Lower lobe of right lung (tissue), 2 donors: Measurements from ENCODE around the gene PRKAR1B. TPM values are rescaled to one million over a fixed set of nuclear protein-coding genes. Genes with fewer than 3 reads are reported as not detected.
A peak's percentile ranks its signal among the peaks of the same experiment; 100 is the strongest.

Source experiments
- ATAC-seq, 2 donors: fragments of 200-7000 bp; cut with Tn5 transposase; one replicate each; pipeline ENCODE4 v1.9.1; 2020 to 2022; ENCODE audit warnings: mild to moderate bottlenecking in 2 of 2, moderate library complexity in 2 of 2
- DNase-seq: peaks from one replicate; pipeline ENCODE4 v3.0.0-alpha.2; 2020
- H3K27ac ChIP-seq: fragments of 200-600 bp; one replicate; pipeline ENCODE4 v1.8.0; 2022
- H3K27me3 ChIP-seq: fragments of 200-600 bp; one replicate; pipeline ENCODE4 v1.8.0; 2022; ENCODE audit warnings: low read depth
- H3K36me3 ChIP-seq: fragments of 200-600 bp; one replicate; pipeline ENCODE4 v1.8.0; 2022; ENCODE audit warnings: mild to moderate bottlenecking
- H3K4me1 ChIP-seq: fragments of 200-600 bp; one replicate; pipeline ENCODE4 v1.8.0; 2022
- H3K4me3 ChIP-seq: fragments of 200-600 bp; one replicate; pipeline ENCODE4 v1.8.0; 2022; ENCODE audit warnings: mild to moderate bottlenecking
- H3K9me3 ChIP-seq: fragments of 200-600 bp; one replicate; pipeline ENCODE4 v1.8.0; 2022
- CTCF ChIP-seq: fragments of 200-600 bp; IDR thresholded peaks from one replicate; pipeline ENCODE4 v1.8.0; 2022; ENCODE audit warnings: antibody characterized with exemption, mild to moderate bottlenecking
- intact Hi-C: fragments of 100-400 bp; cut with DNase I; formaldehyde crosslinking; loops from one replicate; pipeline ENCODE4 v1.11.0; 2022
- total RNA-seq: library from RNA; stranded (reverse); fragmentation: NEBNext Ultra II Directional; extraction: Animal tissue kit (Norgen Biotek cat#: 25700); gene quantifications from one replicate; pipeline ENCODE4 v1.2.1, GENCODE V29; 2021
- donor health status: DM: no; HTN: yes; CAD: no; lungs with severe emphysema.

Gene PRKAR1B
- total RNA-seq, 1 donor from 2014 or later = 16.8 TPM

- no peaks in the 10 kb centered on the region for H3K9me3 ChIP-seq
- ATAC-seq = no peak
- TF ChIP-seq CTCF = no peak
- H3K27me3 ChIP-seq = peaks cover 34% of the 10 kb centered on the region
- DNase-seq = no peak
- H3K4me3 ChIP-seq = no peak overlapping the region
- intact Hi-C loops = no loop called here
- H3K36me3 ChIP-seq = no peaks in the 10 kb centered on the region
- peaks cover 36% of the 10 kb centered on the region for H3K4me1 ChIP-seq
- H3K27ac ChIP-seq = no peak overlapping the region
Observed at GRCh38 chr7:523347-524336, 203.4 kb downstream of the PRKAR1B start.

GRCh38 chr7:522951-523314 is 204.1 kb downstream of the PRKAR1B start:
- Histone ChIP-seq H3K36me3 (no peaks in the 10 kb centered on the region), H3K4me3 (peak overlapping the region; percentile 57), H3K9me3 (no peaks in the 10 kb centered on the region), H3K27me3 (peaks cover 36% of the 10 kb centered on the region), H3K27ac (no peak overlapping the region), H3K4me1 (peaks cover 42% of the 10 kb centered on the region)
- no peak for ATAC-seq
- DNase-seq = no peak
- no peak for TF ChIP-seq CTCF
- intact Hi-C loops = no loop called here

GRCh38 chr7:522071-522950 is 204.8 kb downstream of the PRKAR1B start:
- ATAC-seq (peak; percentile 14 to 65), DNase-seq (no peak)
- peak overlapping the region; percentile 18 for H3K27ac ChIP-seq
- intact Hi-C loops = no loop called here
- no peaks in the 10 kb centered on the region for H3K9me3 ChIP-seq
- H3K27me3 ChIP-seq = peaks cover 36% of the 10 kb centered on the region
- peak overlapping the region; percentile 57 for H3K4me3 ChIP-seq
- no peak for TF ChIP-seq CTCF
- H3K4me1 ChIP-seq = peaks cover 44% of the 10 kb centered on the region
- no peaks in the 10 kb centered on the region for H3K36me3 ChIP-seq

DNA sequence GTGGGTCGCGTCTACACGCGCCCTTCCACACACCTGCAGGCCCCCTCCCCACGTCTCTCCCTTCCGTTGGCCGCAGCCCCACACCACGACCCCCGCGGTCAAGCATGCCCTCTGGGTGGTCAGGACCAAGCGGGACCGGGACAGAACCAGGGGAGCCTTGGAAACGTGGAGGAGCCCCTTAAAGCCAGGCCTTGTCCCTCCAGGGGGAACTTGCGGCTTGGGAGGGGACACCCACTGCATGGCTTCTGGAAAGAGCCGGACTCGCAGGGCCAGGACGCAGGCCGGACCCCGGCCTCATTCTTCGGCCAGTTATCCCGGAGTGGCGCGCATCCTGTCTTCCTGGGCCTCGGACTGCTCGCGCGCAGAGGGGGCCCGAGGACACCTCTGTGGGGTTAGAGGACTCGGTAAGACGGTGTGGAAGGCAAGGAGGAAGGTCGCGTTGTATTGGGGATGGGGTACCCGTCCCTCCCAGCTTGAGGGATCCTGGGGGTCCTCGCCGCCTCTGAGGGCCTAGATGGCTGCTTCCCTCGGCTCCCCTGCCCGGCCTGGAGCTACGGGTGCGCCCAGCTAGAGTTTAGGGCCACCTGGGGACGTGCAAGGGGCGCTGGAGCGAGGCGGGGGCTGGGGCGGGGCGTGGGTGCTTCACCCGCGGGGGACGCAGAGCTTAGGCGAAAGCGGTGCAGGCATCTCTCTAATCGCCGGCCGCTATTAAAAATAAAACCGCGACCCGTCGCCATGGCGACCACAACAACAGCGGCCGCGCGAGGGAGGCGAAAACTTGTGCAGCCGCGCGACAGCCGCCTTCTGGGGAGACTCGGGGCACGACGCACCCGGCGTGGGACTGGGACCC is 205.6 kb downstream of the PRKAR1B start:
- peak; percentile 78 for DNase-seq
- Histone ChIP-seq H3K27me3 (peaks cover 36% of the 10 kb centered on the region), H3K9me3 (no peaks in the 10 kb centered on the region), H3K27ac (peak overlapping the region; percentile 18), H3K36me3 (no peaks in the 10 kb centered on the region), H3K4me3 (peak overlapping the region; percentile 57), H3K4me1 (peaks cover 47% of the 10 kb centered on the region)
- peak; percentile 1 to 30 for ATAC-seq
- intact Hi-C loops = no loop called here
- no peak for TF ChIP-seq CTCF
